GM23338 (cell line): ENCODE results near the gene TLR5.
A peak's percentile ranks its signal among the peaks of the same experiment; 100 is the strongest.

Experiments
- CTCF ChIP-seq, 2 experiments: fragments of 200-600 bp in 1 of 2; sonication (generic) in 1 of 2; conservative IDR thresholded peaks; 2 replicates each; pipeline versions ENCODE4 v1.5.1 to v1.6.1; 2016 to 2017; ENCODE audit warnings: antibody characterized with exemption in 2 of 2, low read depth in 2 of 2, mild to moderate bottlenecking in 2 of 2, moderate library complexity in 1 of 2
- EZH2 ChIP-seq: fragments of 200-600 bp; sonication (generic); IDR thresholded peaks from one replicate; pipeline ENCODE4 v1.8.0; 2017; ENCODE audit warnings: antibody characterized with exemption, mild to moderate bottlenecking, low read depth; ENCODE audit not compliant: unreplicated experiment
- JUNB ChIP-seq: IDR thresholded peaks from one replicate; pipeline ENCODE4 v1.6.1; 2016; ENCODE audit warnings: antibody characterized with exemption; ENCODE audit not compliant: unreplicated experiment
- POLR2AphosphoS5 ChIP-seq: IDR thresholded peaks from 2 replicates; pipeline ENCODE4 v1.6.1; 2016; ENCODE audit warnings: antibody characterized with exemption, low read depth

- TF ChIP-seq CTCF (conservative IDR thresholded peaks at IDR 0.05; ENCODE audit: low read depth in 2 of 2) (0 out of 4 replicates have a peak, but pooled peaks of 1 of the 2 experiments have one; percentile 7), POLR2AphosphoS5 (no peak), JUNB (no peak), EZH2 (no peak)
Measured at GRCh38 chr1:223175633-223176032, 32.6 kb upstream of the TLR5 start.
